ENCODE measurements around the gene SRGAP2B. TPM values are rescaled to one million over a fixed set of nuclear protein-coding genes. Genes with fewer than 3 reads are reported as not detected.
"Not testable (repeated sequence)": the region's sequence is repeated elsewhere in the genome, so short reads cannot be mapped to it uniquely, and the experiment has no call there.

SRGAP2B gene
- total RNA-seq, 1 donor from 2014 or later, result 6.5 TPM

GRCh38 chr1:145074021-145074559 is 21.0 kb downstream of the SRGAP2B start:
- H3K36me3 ChIP-seq; H3K27ac ChIP-seq; H3K4me3 ChIP-seq; H3K27me3 ChIP-seq; H3K4me1 ChIP-seq; DNase-seq (ENCODE audit: low spot score in 2 of 2); intact Hi-C loops (cut with DNase I); H3K9me3 ChIP-seq: not testable (repeated sequence)

- DNase-seq (ENCODE audit: low spot score in 2 of 2); intact Hi-C loops (cut with DNase I); H3K27me3 ChIP-seq; H3K4me1 ChIP-seq; H3K4me3 ChIP-seq; H3K36me3 ChIP-seq; H3K27ac ChIP-seq; H3K9me3 ChIP-seq: not testable (repeated sequence)
These were observed 23.6 kb downstream of the SRGAP2B start for GRCh38 chr1:145071569-145071968.

- H3K27ac ChIP-seq; H3K36me3 ChIP-seq; H3K9me3 ChIP-seq; H3K27me3 ChIP-seq; H3K4me1 ChIP-seq; H3K4me3 ChIP-seq; intact Hi-C loops (cut with DNase I); DNase-seq (ENCODE audit: low spot score in 2 of 2): not testable (repeated sequence)
These were observed 28.6 kb downstream of the SRGAP2B start for GRCh38 chr1:145066486-145066885.

- H3K27me3 ChIP-seq; H3K4me3 ChIP-seq; H3K27ac ChIP-seq; intact Hi-C loops (cut with DNase I); DNase-seq (ENCODE audit: low spot score in 2 of 2); H3K36me3 ChIP-seq; H3K4me1 ChIP-seq; H3K9me3 ChIP-seq: not testable (repeated sequence)
These were observed 29.8 kb downstream of the SRGAP2B start for GRCh38 chr1:145065194-145065826.

GRCh38 chr1:145063941-145064648 is 31.0 kb downstream of the SRGAP2B start:
- DNase-seq (ENCODE audit: low spot score in 2 of 2); H3K4me3 ChIP-seq; intact Hi-C loops (cut with DNase I); H3K9me3 ChIP-seq; H3K4me1 ChIP-seq; H3K27ac ChIP-seq; H3K27me3 ChIP-seq; H3K36me3 ChIP-seq: not testable (repeated sequence)

GRCh38 chr1:145063285-145063684 is 31.8 kb downstream of the SRGAP2B start:
- H3K9me3 ChIP-seq; DNase-seq (ENCODE audit: low spot score in 2 of 2); H3K27me3 ChIP-seq; H3K4me1 ChIP-seq; intact Hi-C loops (cut with DNase I); H3K36me3 ChIP-seq; H3K4me3 ChIP-seq; H3K27ac ChIP-seq: not testable (repeated sequence)

- H3K27me3 ChIP-seq; DNase-seq (ENCODE audit: low spot score in 2 of 2); H3K4me1 ChIP-seq; H3K27ac ChIP-seq; intact Hi-C loops (cut with DNase I); H3K4me3 ChIP-seq; H3K9me3 ChIP-seq; H3K36me3 ChIP-seq: not testable (repeated sequence)
These were observed 36.9 kb downstream of the SRGAP2B start for GRCh38 chr1:145058184-145058583.

- H3K9me3 ChIP-seq; H3K27ac ChIP-seq; DNase-seq (ENCODE audit: low spot score in 2 of 2); intact Hi-C loops (cut with DNase I); H3K4me3 ChIP-seq; H3K36me3 ChIP-seq; H3K27me3 ChIP-seq; H3K4me1 ChIP-seq: not testable (repeated sequence)
These were observed 39.8 kb downstream of the SRGAP2B start for GRCh38 chr1:145055217-145055760.

- H3K9me3 ChIP-seq; DNase-seq (ENCODE audit: low spot score in 2 of 2); H3K36me3 ChIP-seq; intact Hi-C loops (cut with DNase I); H3K27ac ChIP-seq; H3K27me3 ChIP-seq; H3K4me3 ChIP-seq; H3K4me1 ChIP-seq: not testable (repeated sequence)
These were observed 41.7 kb downstream of the SRGAP2B start for GRCh38 chr1:145053428-145053827.

- intact Hi-C loops (cut with DNase I); H3K4me1 ChIP-seq; H3K27ac ChIP-seq; H3K36me3 ChIP-seq; H3K9me3 ChIP-seq; H3K27me3 ChIP-seq; DNase-seq (ENCODE audit: low spot score in 2 of 2); H3K4me3 ChIP-seq: not testable (repeated sequence)
These were observed 42.9 kb downstream of the SRGAP2B start for GRCh38 chr1:145052019-145052776.

- H3K27ac ChIP-seq; H3K4me3 ChIP-seq; H3K9me3 ChIP-seq; H3K27me3 ChIP-seq; H3K36me3 ChIP-seq; H3K4me1 ChIP-seq; DNase-seq (ENCODE audit: low spot score in 2 of 2); intact Hi-C loops (cut with DNase I): not testable (repeated sequence)
These were observed 46.8 kb downstream of the SRGAP2B start for GRCh38 chr1:145048181-145048856.

- H3K27me3 ChIP-seq; H3K27ac ChIP-seq; H3K4me3 ChIP-seq; DNase-seq (ENCODE audit: low spot score in 2 of 2); H3K4me1 ChIP-seq; H3K36me3 ChIP-seq; intact Hi-C loops (cut with DNase I); H3K9me3 ChIP-seq: not testable (repeated sequence)
These were observed 47.6 kb downstream of the SRGAP2B start for GRCh38 chr1:145047553-145047952.

GRCh38 chr1:145045571-145046273 is 49.4 kb downstream of the SRGAP2B start:
- H3K4me3 ChIP-seq; H3K27me3 ChIP-seq; intact Hi-C loops (cut with DNase I); H3K36me3 ChIP-seq; DNase-seq (ENCODE audit: low spot score in 2 of 2); H3K27ac ChIP-seq; H3K9me3 ChIP-seq; H3K4me1 ChIP-seq: not testable (repeated sequence)
